Measurements from ENCODE around the gene NAP1L4. TPM values are rescaled to one million over a fixed set of nuclear protein-coding genes. Genes with fewer than 3 reads are reported as not detected.

NAP1L4 gene
- total RNA-seq, 1 donor from 2014 or later = 263 TPM

- Mint-ChIP-seq H3K9me3 (no peaks in the 10 kb centered on the region), H3K27me3 (peaks cover 18% of the 10 kb centered on the region), H3K4me1 (peaks cover 26% of the 10 kb centered on the region), H3K36me3 (ENCODE audit: low read depth) (peaks cover 3% of the 10 kb centered on the region), H3K4me3 (peak overlapping the region; percentile 92), H3K27ac (peak overlapping the region; percentile 70)
- intact Hi-C loops (cut with micrococcal nuclease) = no loop called here
- DNase-seq = no peak
These were observed 64.1 kb downstream of the NAP1L4 start for GRCh38 chr11:2927851-2928604.

- peaks cover 18% of the 10 kb centered on the region for H3K27me3 Mint-ChIP-seq
- no peak overlapping the region for H3K27ac Mint-ChIP-seq
- intact Hi-C loops (cut with micrococcal nuclease) = no loop called here
- no peak for DNase-seq
- H3K4me3 Mint-ChIP-seq = peak overlapping the region; percentile 92
- no peaks in the 10 kb centered on the region for H3K9me3 Mint-ChIP-seq
- H3K36me3 Mint-ChIP-seq (ENCODE audit: low read depth) = peaks cover 3% of the 10 kb centered on the region
- H3K4me1 Mint-ChIP-seq = peaks cover 20% of the 10 kb centered on the region
These were observed 64.9 kb downstream of the NAP1L4 start for GRCh38 chr11:2927121-2927800.

- Mint-ChIP-seq H3K27ac (no peak overlapping the region), H3K9me3 (no peaks in the 10 kb centered on the region), H3K4me3 (no peak overlapping the region), H3K36me3 (ENCODE audit: low read depth) (peaks cover 3% of the 10 kb centered on the region), H3K27me3 (peaks cover 18% of the 10 kb centered on the region), H3K4me1 (peaks cover 20% of the 10 kb centered on the region)
- intact Hi-C loops (cut with micrococcal nuclease) = no loop called here
- DNase-seq = no peak
These were observed 65.5 kb downstream of the NAP1L4 start for GRCh38 chr11:2926611-2927051.

GRCh38 chr11:2924821-2925675 is 67.1 kb downstream of the NAP1L4 start:
- intact Hi-C loops (cut with micrococcal nuclease) = no loop called here
- no peak for DNase-seq
- Mint-ChIP-seq H3K9me3 (no peaks in the 10 kb centered on the region), H3K27me3 (peaks cover 18% of the 10 kb centered on the region), H3K4me1 (peaks cover 14% of the 10 kb centered on the region), H3K27ac (no peak overlapping the region), H3K4me3 (no peak overlapping the region), H3K36me3 (ENCODE audit: low read depth) (peaks cover 3% of the 10 kb centered on the region)

GRCh38 chr11:2924381-2924780 is 67.7 kb downstream of the NAP1L4 start:
- H3K27me3 Mint-ChIP-seq = peaks cover 16% of the 10 kb centered on the region
- peaks cover 3% of the 10 kb centered on the region for H3K36me3 Mint-ChIP-seq (ENCODE audit: low read depth)
- no peak for DNase-seq
- no peak overlapping the region for H3K27ac Mint-ChIP-seq
- intact Hi-C loops (cut with micrococcal nuclease) = no loop called here
- H3K9me3 Mint-ChIP-seq = no peaks in the 10 kb centered on the region
- H3K4me1 Mint-ChIP-seq = peaks cover 12% of the 10 kb centered on the region
- H3K4me3 Mint-ChIP-seq = no peak overlapping the region

DNA sequence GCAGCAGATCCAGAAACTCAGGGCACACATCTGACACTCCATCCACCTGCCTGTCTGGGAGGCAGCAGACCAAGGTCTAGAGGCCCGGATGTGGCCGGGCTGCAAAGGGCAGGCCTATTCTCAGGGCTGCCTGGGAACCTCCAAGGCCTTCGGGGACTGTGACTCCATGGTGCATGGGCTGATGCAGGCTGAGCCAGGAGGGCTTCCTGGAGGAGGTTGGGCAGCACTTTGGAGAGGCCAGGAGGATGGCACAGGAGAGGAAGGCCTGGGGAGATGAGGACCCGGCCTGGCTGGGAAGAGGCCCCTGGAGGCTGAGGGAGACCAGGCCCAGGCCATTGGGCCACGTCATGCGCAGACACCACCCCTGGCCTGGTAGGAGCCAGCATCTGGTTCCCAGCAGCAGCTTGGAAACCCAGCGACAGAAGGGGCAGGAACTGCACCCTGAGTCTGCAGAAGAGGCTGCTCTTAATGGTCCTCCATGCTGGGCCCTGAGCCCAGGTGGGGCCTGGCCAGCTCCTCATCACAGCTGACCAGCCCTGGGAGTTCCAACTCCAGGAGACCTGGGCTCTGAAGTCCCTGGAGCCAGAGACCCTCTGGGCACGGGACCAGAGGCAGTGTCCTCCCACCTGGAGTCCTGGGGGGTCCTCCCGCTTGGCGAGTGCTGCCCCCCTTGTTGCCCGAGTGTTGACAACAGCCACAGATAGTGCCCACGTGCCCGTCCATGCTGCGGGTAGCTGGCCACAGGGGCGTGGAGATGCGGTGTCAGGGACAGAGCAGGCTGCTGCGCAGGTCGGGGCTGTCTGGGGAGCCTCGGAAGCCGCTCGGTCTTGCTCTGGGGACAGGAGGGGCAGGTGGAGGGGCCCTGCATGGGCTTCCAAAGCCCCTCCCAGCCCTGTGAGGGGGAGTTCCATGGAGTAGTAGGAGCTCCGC is 68.4 kb downstream of the NAP1L4 start:
- Mint-ChIP-seq H3K27ac (no peak overlapping the region), H3K9me3 (no peaks in the 10 kb centered on the region), H3K36me3 (ENCODE audit: low read depth) (peaks cover 2% of the 10 kb centered on the region), H3K4me1 (peaks cover 9% of the 10 kb centered on the region), H3K4me3 (no peak overlapping the region), H3K27me3 (peaks cover 14% of the 10 kb centered on the region)
- DNase-seq = no peak
- intact Hi-C loops (cut with micrococcal nuclease) = no loop called here

DNA sequence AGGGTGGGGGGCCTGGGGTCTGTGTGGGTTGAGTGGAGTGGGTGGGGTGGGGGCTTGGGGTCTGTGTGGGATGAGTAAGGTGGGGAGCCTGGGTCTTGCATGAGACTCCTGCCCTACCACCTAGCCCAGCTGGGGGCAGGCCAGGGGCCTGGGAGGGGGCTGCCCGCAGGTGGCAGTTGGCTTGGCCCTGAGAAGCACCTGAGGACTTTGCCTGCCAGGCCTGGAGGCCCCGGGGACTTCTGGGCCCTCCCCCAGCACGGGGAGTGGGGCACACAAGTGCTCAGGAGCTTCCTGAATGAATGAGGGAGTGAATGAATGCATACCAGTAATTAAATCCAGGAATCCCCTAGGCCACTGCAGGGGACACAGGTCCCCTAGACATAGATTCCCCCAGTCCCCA is 69.5 kb downstream of the NAP1L4 start:
- DNase-seq = no peak
- Mint-ChIP-seq H3K4me3 (no peak overlapping the region), H3K4me1 (peaks cover 2% of the 10 kb centered on the region), H3K27me3 (peaks cover 8% of the 10 kb centered on the region), H3K27ac (no peak overlapping the region), H3K9me3 (no peaks in the 10 kb centered on the region), H3K36me3 (ENCODE audit: low read depth) (no peaks in the 10 kb centered on the region)
- intact Hi-C loops (cut with micrococcal nuclease) = no loop called here

- no peaks in the 10 kb centered on the region for H3K9me3 Mint-ChIP-seq
- no peaks in the 10 kb centered on the region for H3K4me1 Mint-ChIP-seq
- DNase-seq = no peak
- no peaks in the 10 kb centered on the region for H3K36me3 Mint-ChIP-seq (ENCODE audit: low read depth)
- no peak overlapping the region for H3K4me3 Mint-ChIP-seq
- no peak overlapping the region for H3K27ac Mint-ChIP-seq
- intact Hi-C loops (cut with micrococcal nuclease) = no loop called here
- H3K27me3 Mint-ChIP-seq = peaks cover 4% of the 10 kb centered on the region
These were observed 70.2 kb downstream of the NAP1L4 start for GRCh38 chr11:2921742-2922493.

- Mint-ChIP-seq H3K27ac (no peak overlapping the region), H3K4me3 (no peak overlapping the region), H3K9me3 (no peaks in the 10 kb centered on the region), H3K4me1 (no peaks in the 10 kb centered on the region), H3K27me3 (peaks cover under 1% of the 10 kb centered on the region), H3K36me3 (ENCODE audit: low read depth) (no peaks in the 10 kb centered on the region)
- intact Hi-C loops (cut with micrococcal nuclease) = no loop called here
- DNase-seq = no peak
These were observed 70.9 kb downstream of the NAP1L4 start for GRCh38 chr11:2921261-2921660.

DNA sequence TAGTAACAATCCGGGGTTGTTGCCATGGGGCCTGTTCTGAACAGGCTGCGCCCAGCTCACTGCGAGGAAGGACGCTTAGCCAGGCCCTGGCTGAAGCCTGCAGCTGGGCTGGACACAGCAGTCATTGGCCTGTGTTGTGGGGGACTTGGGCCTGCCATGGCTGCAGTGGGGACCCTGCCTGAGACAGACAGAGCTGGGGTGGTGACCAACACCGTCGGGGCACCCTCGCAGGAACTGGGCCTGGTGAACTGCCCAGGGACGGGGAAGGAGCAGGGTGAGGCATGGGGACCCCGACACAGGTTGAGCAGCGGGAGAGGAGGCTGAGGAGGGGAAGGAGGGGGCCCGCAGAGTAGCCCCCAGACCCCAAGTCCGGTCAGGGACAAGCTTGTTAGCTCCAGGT is 71.8 kb downstream of the NAP1L4 start:
- Mint-ChIP-seq H3K9me3 (no peaks in the 10 kb centered on the region), H3K36me3 (ENCODE audit: low read depth) (no peaks in the 10 kb centered on the region), H3K4me1 (no peaks in the 10 kb centered on the region), H3K4me3 (no peak overlapping the region), H3K27me3 (no peaks in the 10 kb centered on the region), H3K27ac (no peak overlapping the region)
- no peak for DNase-seq
- intact Hi-C loops (cut with micrococcal nuclease) = no loop called here

DNA sequence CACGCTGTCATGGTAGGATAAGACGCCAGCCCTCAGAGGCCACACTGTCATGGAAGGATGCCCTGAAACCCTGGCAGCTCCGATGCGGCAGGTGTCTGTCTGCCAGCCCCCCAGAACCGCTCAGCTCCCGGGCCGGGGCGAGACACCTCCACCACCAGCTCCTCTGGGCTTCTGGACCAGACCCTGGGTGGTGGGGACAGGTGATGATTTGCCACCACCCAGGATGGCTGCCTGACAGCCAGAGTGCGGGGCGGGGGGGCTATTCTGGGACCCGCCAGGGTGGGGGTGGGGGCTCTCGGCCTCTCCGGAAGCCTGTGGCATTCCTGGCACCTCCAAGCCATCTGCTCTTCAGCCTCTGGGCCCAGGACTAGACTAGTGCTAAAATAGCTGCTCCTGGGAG is 72.3 kb downstream of the NAP1L4 start:
- no peaks in the 10 kb centered on the region for H3K4me1 Mint-ChIP-seq
- H3K36me3 Mint-ChIP-seq (ENCODE audit: low read depth) = no peaks in the 10 kb centered on the region
- intact Hi-C loops (cut with micrococcal nuclease) = no loop called here
- H3K27me3 Mint-ChIP-seq = no peaks in the 10 kb centered on the region
- no peak overlapping the region for H3K4me3 Mint-ChIP-seq
- H3K27ac Mint-ChIP-seq = no peak overlapping the region
- no peaks in the 10 kb centered on the region for H3K9me3 Mint-ChIP-seq
- no peak for DNase-seq

GRCh38 chr11:2919188-2919587 is 72.9 kb downstream of the NAP1L4 start:
- H3K9me3 Mint-ChIP-seq = no peaks in the 10 kb centered on the region
- H3K4me1 Mint-ChIP-seq = no peaks in the 10 kb centered on the region
- intact Hi-C loops (cut with micrococcal nuclease) = no loop called here
- no peaks in the 10 kb centered on the region for H3K27me3 Mint-ChIP-seq
- no peak for DNase-seq
- H3K4me3 Mint-ChIP-seq = no peak overlapping the region
- H3K27ac Mint-ChIP-seq = no peak overlapping the region
- no peaks in the 10 kb centered on the region for H3K36me3 Mint-ChIP-seq (ENCODE audit: low read depth)
